SK-N-MC (cell line): ENCODE data around the gene NRGN.

Experiments
- EZH2 ChIP-seq: fragments of 200-600 bp; sonication (generic); IDR thresholded peaks from one replicate; pipeline ENCODE4 v1.6.1; 2017; ENCODE audit warnings: antibody characterized with exemption
- FOXP2 ChIP-seq: optimal IDR thresholded peaks from 2 replicates; pipeline ENCODE3; 2011; ENCODE audit warnings: mild to moderate bottlenecking, moderate library complexity; ENCODE audit not compliant: insufficient read depth; ENCODE audit errors: extremely low read length, control extremely low read depth
- POLR2AphosphoS5 ChIP-seq: IDR thresholded peaks from 2 replicates; pipeline ENCODE4 v1.6.1; 2012; ENCODE audit warnings: mild to moderate bottlenecking, low read depth, low read length, borderline replicate concordance

DNA sequence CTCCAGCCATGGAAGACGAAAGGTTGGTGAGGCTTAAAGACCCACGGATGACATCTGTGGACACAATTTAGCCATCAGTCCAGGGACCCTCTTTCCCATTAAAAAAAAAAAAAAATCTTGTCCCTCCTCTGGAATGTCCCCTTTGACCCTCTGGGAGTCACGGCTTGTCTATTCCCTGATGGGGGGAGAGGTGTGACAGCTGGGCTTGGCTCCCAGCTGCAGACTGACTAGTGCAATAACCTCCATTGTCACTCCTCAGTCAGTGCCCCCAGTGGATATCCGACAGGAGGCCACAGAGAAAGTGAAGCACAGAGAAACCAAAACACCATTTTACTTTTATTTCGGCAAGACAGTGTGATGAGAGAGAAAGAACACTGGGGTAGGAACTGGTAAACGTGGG, 15.0 kb downstream of the NRGN start:
- no peak for TF ChIP-seq POLR2AphosphoS5
- no peak for TF ChIP-seq EZH2
- TF ChIP-seq FOXP2 = no peak
